Calu3 (cell line): ENCODE measurements around the gene ATP8A2. TPM values are rescaled to one million over a fixed set of nuclear protein-coding genes. Genes with fewer than 3 reads are reported as not detected.
"Not testable (repeated sequence)": the region's sequence is repeated elsewhere in the genome, so short reads cannot be mapped to it uniquely, and the experiment has no call there.

Experiments
- BruUV-seq: library from RNA; stranded (reverse); fragments of 400-500 nt; replicated peaks from 2 replicates; lab custom pipeline; 2021; lab: Mats Ljungman, UMichigan
- CTCF ChIA-PET: fragments of 300-600 bp; sonication (Branson Sonifier 250); formaldehyde crosslinking; loops from one replicate; lab custom pipeline; 2022; ENCODE audit warnings: antibody characterized with exemption; lab: Charles Lee
- DNase-seq: peaks from one replicate; pipeline ENCODE4 v3.0.0; 2022
- H3K27ac Mint-ChIP-seq: one replicate; pipeline ENCODE4 v1.8.0; 2022; ENCODE audit warnings: mixed read lengths; ENCODE audit not compliant: unreplicated experiment
- H3K27me3 Mint-ChIP-seq: one replicate; pipeline ENCODE4 v1.8.0; 2022; ENCODE audit warnings: mixed read lengths; ENCODE audit not compliant: unreplicated experiment
- H3K36me3 Mint-ChIP-seq: one replicate; pipeline ENCODE4 v1.8.0; 2022; ENCODE audit warnings: mild to moderate bottlenecking, moderate library complexity, mixed read lengths; ENCODE audit not compliant: insufficient read depth, unreplicated experiment
- H3K4me1 Mint-ChIP-seq: one replicate; pipeline ENCODE4 v1.8.0; 2022; ENCODE audit warnings: mild to moderate bottlenecking, low read depth, mixed read lengths; ENCODE audit not compliant: unreplicated experiment
- H3K4me3 Mint-ChIP-seq: one replicate; pipeline ENCODE4 v1.8.0; 2022; ENCODE audit warnings: mild to moderate bottlenecking, low read depth, moderate library complexity, mixed read lengths; ENCODE audit not compliant: unreplicated experiment
- H3K9me3 Mint-ChIP-seq: one replicate; pipeline ENCODE4 v1.8.0; 2022; ENCODE audit warnings: low read depth, mixed read lengths; ENCODE audit not compliant: unreplicated experiment
- CTCF ChIP-seq: fragments of 200-600 bp; IDR thresholded peaks from one replicate; pipeline ENCODE4 v1.8.0; 2022; ENCODE audit warnings: antibody characterized with exemption; ENCODE audit not compliant: unreplicated experiment
- intact Hi-C: fragments of 100-400 bp; cut with micrococcal nuclease; formaldehyde crosslinking; loops from one replicate; pipeline ENCODE4 v1.10.0; 2022; ENCODE audit not compliant: unreplicated experiment
- total RNA-seq: library from RNA; stranded (reverse); gene quantifications from 2 replicates; pipeline ENCODE4 v1.2.3, GENCODE V29; 2022

ATP8A2 gene
- total RNA-seq, 1 experiment from 2014 or later: 0.05 TPM

GRCh38 chr13:26060357-26060756 is 688.6 kb downstream of the ATP8A2 start:
- Mint-ChIP-seq H3K36me3 (no peaks in the 10 kb centered on the region), H3K4me1 (no peaks in the 10 kb centered on the region), H3K27me3 (no peaks in the 10 kb centered on the region), H3K4me3 (no peak overlapping the region), H3K9me3 (no peaks in the 10 kb centered on the region), H3K27ac (no peak overlapping the region)
- intact Hi-C loops: loop anchor here (5.0 kb wide), 1 partner anchor 78 kb away; no protein-coding TSS in a partner anchor
- TF ChIP-seq CTCF: no peak
- CTCF ChIA-PET: no interaction called here
- DNase-seq: no peak
- BruUV-seq: no TSS peak

- no peak for TF ChIP-seq CTCF
- Mint-ChIP-seq H3K27ac (no peak overlapping the region), H3K9me3 (no peaks in the 10 kb centered on the region), H3K4me3 (no peak overlapping the region), H3K27me3 (no peaks in the 10 kb centered on the region), H3K4me1 (no peaks in the 10 kb centered on the region), H3K36me3 (no peaks in the 10 kb centered on the region)
- intact Hi-C loops: loop anchor here (5.0 kb wide), 1 partner anchor 79 kb away; no protein-coding TSS in a partner anchor
- no peak for DNase-seq
- BruUV-seq: no TSS peak
- CTCF ChIA-PET: no interaction called here
Observed at GRCh38 chr13:26061256-26061655, 689.5 kb downstream of the ATP8A2 start.

- CTCF ChIA-PET: interaction anchor here (0.9 kb wide), 1 partner anchor 96 kb away, joined by 3 read pairs; no protein-coding TSS in a partner anchor
- TF ChIP-seq CTCF: no peak
- Mint-ChIP-seq H3K27me3 (no peaks in the 10 kb centered on the region), H3K27ac (no peak overlapping the region), H3K4me3 (no peak overlapping the region), H3K4me1 (no peaks in the 10 kb centered on the region), H3K9me3 (no peaks in the 10 kb centered on the region), H3K36me3 (no peaks in the 10 kb centered on the region)
- BruUV-seq: no TSS peak
- no peak for DNase-seq
- intact Hi-C loops: loop anchor here (2.0 to 5.0 kb wide), 3 partner anchors 80 to 487 kb away; no protein-coding TSS in a partner anchor
Observed at GRCh38 chr13:26061947-26062346, 690.2 kb downstream of the ATP8A2 start.

- intact Hi-C loops: loop anchor here (2.0 to 5.0 kb wide), 3 partner anchors 81 to 488 kb away; no protein-coding TSS in a partner anchor
- Mint-ChIP-seq H3K36me3 (no peaks in the 10 kb centered on the region), H3K27me3 (no peaks in the 10 kb centered on the region), H3K9me3 (no peaks in the 10 kb centered on the region), H3K4me1 (no peaks in the 10 kb centered on the region), H3K4me3 (no peak overlapping the region), H3K27ac (no peak overlapping the region)
- CTCF ChIA-PET: no interaction called here
- TF ChIP-seq CTCF: peak; percentile 23
- DNase-seq: peak; percentile 37
- BruUV-seq: no TSS peak
Observed at GRCh38 chr13:26062853-26063444, 691.2 kb downstream of the ATP8A2 start.

- H3K9me3 Mint-ChIP-seq, H3K4me3 Mint-ChIP-seq, H3K4me1 Mint-ChIP-seq, BruUV-seq, H3K27me3 Mint-ChIP-seq, CTCF ChIA-PET, intact Hi-C loops, H3K36me3 Mint-ChIP-seq, H3K27ac Mint-ChIP-seq, DNase-seq: not testable (repeated sequence)
Observed at GRCh38 chr13:26066492-26066891, 694.7 kb downstream of the ATP8A2 start.
